ENCODE measurements around the gene SEPTIN12. TPM values are rescaled to one million over a fixed set of nuclear protein-coding genes. Genes with fewer than 3 reads are reported as not detected.
A peak's percentile ranks its signal among the peaks of the same experiment; 100 is the strongest.

Gene SEPTIN12
- total RNA-seq, 6 donors from 2014 or later, result not detected

GRCh38 chr16:4830408-4830807, 42.3 kb upstream of the SEPTIN12 start:
- Histone ChIP-seq H3K9me3 (no peaks in the 10 kb centered on the region), H3K4me1 (no peaks in the 10 kb centered on the region), H3K4me3 (no peak overlapping the region), H3K36me3 (peaks cover 33 to 98% (median 84%) of the 10 kb centered on the region in 4 donors), H3K27ac (no peak overlapping the region), H3K27me3 (no peaks in the 10 kb centered on the region)
- TF ChIP-seq CTCF (IDR thresholded peaks at IDR 0.05) (no peak), POLR2A (IDR thresholded peaks at IDR 0.05) (no peak), POLR2AphosphoS5 (IDR thresholded peaks at IDR 0.05) (no peak), EP300 (IDR thresholded peaks at IDR 0.05) (no peak)
- DNase-seq (no peak), ATAC-seq (ENCODE audit: low FRiP score in 2 of 2) (no peak)
- WGBS, 2 donors, result 88 to 90% methylated on average over 6 to 7 of the region's 7 CpGs

- H3K27ac ChIP-seq, result no peak overlapping the region
Observed at GRCh38 chr16:4828567-4829321, 40.6 kb upstream of the SEPTIN12 start.

DNA sequence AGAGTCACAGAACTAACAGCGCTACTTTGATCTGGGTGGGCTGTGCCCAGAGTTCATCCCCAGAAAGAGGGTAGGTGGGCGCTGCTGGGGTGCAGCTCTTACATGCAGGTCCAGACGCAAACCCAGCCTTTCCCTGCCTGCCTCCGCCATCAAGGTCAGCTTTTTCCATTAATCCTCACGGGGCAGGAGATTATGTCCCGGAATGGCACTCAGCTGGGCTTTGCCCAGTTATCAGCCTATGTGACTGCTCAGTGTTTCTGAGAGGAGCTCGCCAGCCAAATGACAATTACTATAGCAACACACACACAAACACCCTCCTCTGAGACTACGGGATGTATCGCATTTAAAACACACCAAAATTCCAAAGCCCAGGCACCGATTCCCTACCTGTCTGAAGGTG, 38.8 kb upstream of the SEPTIN12 start:
- H3K9me3 ChIP-seq, result no peaks in the 10 kb centered on the region
- no peak overlapping the region for H3K27ac ChIP-seq
- DNase-seq (no peak), ATAC-seq (ENCODE audit: low FRiP score in 2 of 2) (no peak)
- no peaks in the 10 kb centered on the region for H3K4me1 ChIP-seq
- TF ChIP-seq EP300 (IDR thresholded peaks at IDR 0.05), result no peak
- no peak for TF ChIP-seq CTCF (IDR thresholded peaks at IDR 0.05)
- TF ChIP-seq POLR2A (IDR thresholded peaks at IDR 0.05), result no peak
- no peak for TF ChIP-seq POLR2AphosphoS5 (IDR thresholded peaks at IDR 0.05)
- H3K4me3 ChIP-seq, result no peak overlapping the region
- WGBS, 2 donors, result 95 to 98% methylated on average over 10 of the region's 10 CpGs
- H3K36me3 ChIP-seq, result peaks cover 40 to 100% (median 93%) of the 10 kb centered on the region in 4 donors
- no peaks in the 10 kb centered on the region for H3K27me3 ChIP-seq

More at GRCh38 chr16:4828567-4829321, 40.6 kb upstream of the SEPTIN12 start:
- DNase-seq (no peak), ATAC-seq (ENCODE audit: low FRiP score in 2 of 2) (no peak)
- H3K4me3 ChIP-seq, result no peak overlapping the region
- no peaks in the 10 kb centered on the region for H3K9me3 ChIP-seq
- WGBS, 2 donors, result 92 to 94% methylated on average over 11 of the region's 11 CpGs
- H3K4me1 ChIP-seq, result no peaks in the 10 kb centered on the region
- no peaks in the 10 kb centered on the region for H3K27me3 ChIP-seq
- TF ChIP-seq EP300 (IDR thresholded peaks at IDR 0.05), result no peak
- no peak for TF ChIP-seq POLR2AphosphoS5 (IDR thresholded peaks at IDR 0.05)
- TF ChIP-seq CTCF (IDR thresholded peaks at IDR 0.05), result no peak
- no peak for TF ChIP-seq POLR2A (IDR thresholded peaks at IDR 0.05)
- H3K36me3 ChIP-seq, result peaks cover 36 to 99% (median 89%) of the 10 kb centered on the region in 4 donors

GRCh38 chr16:4826526-4826925, 38.4 kb upstream of the SEPTIN12 start:
- no peak overlapping the region for H3K4me3 ChIP-seq
- DNase-seq (no peak), ATAC-seq (ENCODE audit: low FRiP score in 2 of 2) (no peak)
- H3K27ac ChIP-seq, result no peak overlapping the region
- TF ChIP-seq POLR2AphosphoS5 (IDR thresholded peaks at IDR 0.05), result no peak
- no peaks in the 10 kb centered on the region for H3K4me1 ChIP-seq
- peaks cover 38 to 100% (median 93%) of the 10 kb centered on the region in 4 donors for H3K36me3 ChIP-seq
- WGBS, 2 donors, result 94 to 99% methylated on average over 4 of the region's 4 CpGs
- H3K9me3 ChIP-seq, result no peaks in the 10 kb centered on the region
- no peaks in the 10 kb centered on the region for H3K27me3 ChIP-seq

DNA sequence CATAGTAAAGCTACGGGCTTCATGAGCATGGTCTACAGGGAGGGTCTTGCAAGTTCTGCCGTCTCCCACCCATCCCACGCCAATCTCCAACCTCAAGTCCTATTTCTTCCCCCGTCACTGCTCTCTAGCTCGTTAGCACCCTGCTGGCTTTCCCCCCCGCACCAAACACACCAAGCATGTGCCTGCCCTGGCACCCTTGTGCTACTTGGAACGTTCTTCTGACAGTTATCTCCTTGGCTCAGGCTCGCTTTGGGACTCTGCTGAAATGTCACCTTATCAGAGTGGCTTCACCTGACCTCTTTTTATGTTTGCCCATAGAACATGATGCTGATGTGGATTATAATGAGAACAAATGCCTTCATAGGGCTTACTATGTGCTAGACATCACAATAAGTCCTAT, 37.1 kb upstream of the SEPTIN12 start:
- 91 to 92% methylated on average over 8 of the region's 8 CpGs for WGBS, 2 donors
- DNase-seq, result no peak
- no peak overlapping the region for H3K4me3 ChIP-seq
- no peak overlapping the region for H3K27ac ChIP-seq
- no peaks in the 10 kb centered on the region for H3K4me1 ChIP-seq
- ATAC-seq (ENCODE audit: low FRiP score in 2 of 2), result no peak
- no peaks in the 10 kb centered on the region for H3K27me3 ChIP-seq
- peaks cover 34 to 100% (median 92%) of the 10 kb centered on the region in 4 donors for H3K36me3 ChIP-seq
- TF ChIP-seq POLR2AphosphoS5 (IDR thresholded peaks at IDR 0.05) (no peak), EP300 (IDR thresholded peaks at IDR 0.05) (no peak), POLR2A (IDR thresholded peaks at IDR 0.05) (no peak)
- H3K9me3 ChIP-seq, result no peaks in the 10 kb centered on the region

DNA sequence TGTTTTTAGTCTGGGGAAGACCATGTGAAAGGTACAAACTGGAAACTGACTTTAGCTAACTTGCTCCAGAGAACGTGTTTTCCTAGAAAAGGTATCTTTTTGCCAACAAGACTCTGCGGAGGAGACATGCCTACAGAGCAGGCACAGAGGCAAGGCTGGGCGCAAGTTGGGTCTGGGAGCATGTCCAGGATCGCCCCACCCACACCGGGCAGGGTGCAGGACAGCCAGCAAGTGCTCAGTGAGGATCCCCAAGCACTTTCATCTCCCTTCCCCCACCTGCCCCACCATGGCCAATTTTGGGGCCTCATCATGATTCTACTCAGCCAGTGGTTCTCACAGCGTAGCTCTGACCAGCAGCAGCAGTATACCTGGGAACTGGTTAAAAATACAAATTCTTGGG, 32.5 kb upstream of the SEPTIN12 start:
- Histone ChIP-seq H3K27ac (no peak overlapping the region), H3K36me3 (peaks cover 41 to 100% (median 86%) of the 10 kb centered on the region in 4 donors)
- 94 to 95% methylated on average over 4 to 6 of the region's 6 CpGs for WGBS, 2 donors

More for the DNA sequence above, 32.5 kb upstream of the SEPTIN12 start:
- no peak overlapping the region for H3K4me3 ChIP-seq
- TF ChIP-seq POLR2AphosphoS5 (IDR thresholded peaks at IDR 0.05) (no peak), CTCF (IDR thresholded peaks at IDR 0.05) (no peak)
- H3K9me3 ChIP-seq, result no peaks in the 10 kb centered on the region
- no peaks in the 10 kb centered on the region for H3K27me3 ChIP-seq
- peak in 1 of 2 donors; percentile 11 for ATAC-seq (ENCODE audit: low FRiP score in 2 of 2)
- no peak for DNase-seq
- H3K4me1 ChIP-seq, result no peaks in the 10 kb centered on the region

Measured in upper lobe of left lung (tissue), 6 donors.